Keratinocyte (primary cell): Measurements from ENCODE around the gene AHCTF1. TPM values are rescaled to one million over a fixed set of nuclear protein-coding genes. Genes with fewer than 3 reads are reported as not detected.

Experiments used
- DNase-seq: peaks from one replicate; pipeline ENCODE4 v3.0.0-alpha.2; 2011; ENCODE audit warnings: low read depth, missing footprints, low spot score
- FAIRE-seq: peaks from 2 replicates; lab custom pipeline; 2011; peaks lifted over from hg19 to GRCh38; lab: Jason Lieb, UNC
- H2AFZ ChIP-seq: 2 replicates; pipeline ENCODE4 v1.6.0; 2012; ENCODE audit warnings: low read length, control low read depth, inconsistent platforms; ENCODE audit not compliant: control insufficient read depth
- H3K27ac ChIP-seq: 2 replicates; pipeline ENCODE4 v1.5.1; 2011; ENCODE audit warnings: low read length; ENCODE audit not compliant: control insufficient read depth, insufficient read depth
- H3K27me3 ChIP-seq: 3 replicates; pipeline ENCODE4 v1.6.0; 2011; ENCODE audit warnings: low read length; ENCODE audit not compliant: control insufficient read depth, insufficient read depth; ENCODE audit errors: extremely low read depth
- H3K36me3 ChIP-seq, 2 experiments: 2 replicates in 1 of 2; 3 replicates in 1 of 2; pipeline ENCODE4 v1.5.1; 2011; ENCODE audit warnings: low read length in 2 of 2, mild to moderate bottlenecking in 1 of 2; ENCODE audit not compliant: control insufficient read depth in 2 of 2, insufficient read depth in 2 of 2; ENCODE audit errors: extremely low read depth in 1 of 2
- H3K4me1 ChIP-seq: 3 replicates; pipeline ENCODE4 v1.5.1; 2011; ENCODE audit warnings: low read length; ENCODE audit not compliant: control insufficient read depth, insufficient read depth; ENCODE audit errors: extremely low read depth
- H3K4me2 ChIP-seq: 3 replicates; pipeline ENCODE4 v1.6.0; 2011; ENCODE audit warnings: low read depth, low read length; ENCODE audit not compliant: control insufficient read depth, insufficient read depth; ENCODE audit errors: extremely low read depth
- H3K4me3 ChIP-seq, 3 experiments: fragments of 200-600 bp in 1 of 3; sonication (generic) in 1 of 3; 2 replicates in 2 of 3; 3 replicates in 1 of 3; pipeline ENCODE4 v1.5.1; 2011 to 2016; ENCODE audit warnings: low read length in 3 of 3, mild to moderate bottlenecking in 3 of 3, control low read depth in 2 of 3, inconsistent platforms in 1 of 3, low read depth in 1 of 3, mixed read lengths in 1 of 3, mixed run types in 1 of 3, moderate library complexity in 1 of 3; ENCODE audit not compliant: control insufficient read depth in 2 of 3, insufficient read depth in 2 of 3; ENCODE audit errors: extremely low read depth in 1 of 3
- H3K79me2 ChIP-seq: 2 replicates; pipeline ENCODE4 v1.6.0; 2012; ENCODE audit warnings: low read length; ENCODE audit not compliant: control insufficient read depth, insufficient read depth
- H3K9ac ChIP-seq: 3 replicates; pipeline ENCODE4 v1.6.0; 2011; ENCODE audit warnings: low read length; ENCODE audit not compliant: control insufficient read depth, insufficient read depth; ENCODE audit errors: extremely low read depth
- H3K9me1 ChIP-seq: 3 replicates; pipeline ENCODE4 v1.6.0; 2011; ENCODE audit warnings: low read length; ENCODE audit not compliant: control insufficient read depth, insufficient read depth; ENCODE audit errors: extremely low read depth
- H3K9me3 ChIP-seq: 2 replicates; pipeline ENCODE4 v1.5.1; 2012; ENCODE audit warnings: low read depth, low read length; ENCODE audit not compliant: control insufficient read depth
- H4K20me1 ChIP-seq: 3 replicates; pipeline ENCODE4 v1.6.0; 2011; ENCODE audit warnings: low read length; ENCODE audit not compliant: control insufficient read depth, insufficient read depth; ENCODE audit errors: extremely low read depth
- CTCF ChIP-seq, 3 experiments: IDR thresholded peaks in 1 of 3; conservative IDR thresholded peaks in 1 of 3; optimal IDR thresholded peaks in 1 of 3; 2 replicates in 2 of 3; 3 replicates in 1 of 3; pipeline versions ENCODE3 to v1.5.1; 2011; ENCODE audit warnings: low read length in 3 of 3, mild to moderate bottlenecking in 3 of 3, moderate library complexity in 2 of 3, control low read depth in 1 of 3, inconsistent platforms in 1 of 3; ENCODE audit not compliant: insufficient read depth in 2 of 3; ENCODE audit errors: extremely low read depth in 1 of 3
- EZH2 ChIP-seq: IDR thresholded peaks from one replicate; pipeline ENCODE4 v1.6.1; 2012; ENCODE audit warnings: inconsistent platforms, mild to moderate bottlenecking, low read length, moderate library complexity
- dilution Hi-C: fragments of 300-500 bp; cut with MboI; formaldehyde crosslinking; loops from one replicate; pipeline ENCODE4 v1.7.0; 2020; ENCODE audit warnings: low sequenced_read_pairs; ENCODE audit not compliant: extremely low pct_ligation_motif_present
- polyA plus RNA-seq, 5 experiments: library from polyadenylated mRNA; depleted of rRNA in 3 of 5; stranded (reverse) in 3 of 5; stranded (forward) in 1 of 5; unstranded in 1 of 5; fragments of >200 nt; gene quantifications; 1 replicate in 1 of 5; 2 replicates in 3 of 5; 3 replicates in 1 of 5; pipeline versions ENCODE4 v1.2.1 to v1.2.3, GENCODE V29; 2011 to 2012; ENCODE audit warnings: missing spikeins in 2 of 5, low read depth in 1 of 5, low replicate concordance in 1 of 5

The AHCTF1 gene
- polyA plus RNA-seq, 1 donor (not counting 4 experiments of a cell fraction or from before 2014, with no cell fraction given) = 22.2 TPM

- dilution Hi-C loops = no loop called here
These were observed 24.3 kb downstream of the AHCTF1 start for GRCh38 chr1:246907472-246907871.

GRCh38 chr1:246906833-246907232 lies 24.9 kb downstream of the AHCTF1 start:
- Histone ChIP-seq H3K36me3 (peaks cover 6 to 10% of the 10 kb centered on the region in 2 experiments), H3K9me3 (no peaks in the 10 kb centered on the region), H3K4me2 (no peak overlapping the region), H3K9me1 (no peaks in the 10 kb centered on the region), H3K4me3 (no peak overlapping the region), H3K4me1 (no peaks in the 10 kb centered on the region), H3K27me3 (no peaks in the 10 kb centered on the region), H3K9ac (no peak overlapping the region), H3K27ac (no peak overlapping the region), H2AFZ (no peak overlapping the region), H3K79me2 (peaks cover 26% of the 10 kb centered on the region), H4K20me1 (no peaks in the 10 kb centered on the region)
- no peak for DNase-seq
- TF ChIP-seq EZH2 = no peak
- TF ChIP-seq CTCF (optimal IDR thresholded peaks at IDR 0.05 in 1 of 3, IDR thresholded peaks at IDR 0.05 in 1 of 3, conservative IDR thresholded peaks at IDR 0.05 in 1 of 3; ENCODE audit: extremely low read depth in 1 of 3, insufficient read depth in 2 of 3, low read length in 3 of 3) = no peak
- dilution Hi-C loops = no loop called here
- no peak for FAIRE-seq

More at GRCh38 chr1:246907472-246907871, 24.3 kb downstream of the AHCTF1 start:
- H3K9me3 ChIP-seq = no peaks in the 10 kb centered on the region
- no peak overlapping the region for H3K9ac ChIP-seq
- H3K27me3 ChIP-seq = no peaks in the 10 kb centered on the region
- H3K79me2 ChIP-seq = peaks cover 26% of the 10 kb centered on the region
- H3K36me3 ChIP-seq = peaks cover 0 to 10% of the 10 kb centered on the region in 2 experiments
- no peaks in the 10 kb centered on the region for H3K4me1 ChIP-seq
- TF ChIP-seq EZH2 = no peak
- no peak for TF ChIP-seq CTCF (optimal IDR thresholded peaks at IDR 0.05 in 1 of 3, IDR thresholded peaks at IDR 0.05 in 1 of 3, conservative IDR thresholded peaks at IDR 0.05 in 1 of 3; ENCODE audit: extremely low read depth in 1 of 3, insufficient read depth in 2 of 3, low read length in 3 of 3)
- no peak overlapping the region for H3K4me2 ChIP-seq
- H3K27ac ChIP-seq = no peak overlapping the region
- no peaks in the 10 kb centered on the region for H4K20me1 ChIP-seq
- DNase-seq (peak; percentile 5), FAIRE-seq (peak; percentile 83)
- no peak overlapping the region for H2AFZ ChIP-seq
- H3K9me1 ChIP-seq = no peaks in the 10 kb centered on the region
- H3K4me3 ChIP-seq = no peak overlapping the region
